Measurements from ENCODE around the gene WDR91.

WDR91 gene

GRCh38 chr7:135211179-135211945, at the start of gene WDR91:
Gene WDR91, minus strand, starts transcription at chr7:135211526. Its CDS starts 24 bp downstream, at chr7:135211502.
- Mint-ChIP-seq H3K36me3 (ENCODE audit: low read depth) (peaks cover 10% of the 10 kb centered on the region), H3K27ac (peak within 1 kb of the TSS; percentile 91 to 98 (median 96)), H3K9me3 (no peaks in the 10 kb centered on the region), H3K4me3 (peak within 1 kb of the TSS; percentile 91 to 100 (median 96)), H3K4me1 (peaks cover 25% of the 10 kb centered on the region), H3K27me3 (ENCODE audit: low read depth) (peaks cover 3% of the 10 kb centered on the region)
- no peak for TF ChIP-seq CTCF (IDR thresholded peaks at IDR 0.05; ENCODE audit: unreplicated experiment in 3 of 3)

GRCh38 chr7:135260470-135260869, 49.1 kb upstream of the WDR91 start:
- Mint-ChIP-seq H3K36me3 (ENCODE audit: low read depth) (no peaks in the 10 kb centered on the region), H3K27ac (peak overlapping the region in 2 of 3 experiments; percentile 37 to 45), H3K27me3 (ENCODE audit: low read depth) (peaks cover 11% of the 10 kb centered on the region), H3K9me3 (peaks cover under 1% of the 10 kb centered on the region), H3K4me3 (no peak overlapping the region), H3K4me1 (peaks cover 21% of the 10 kb centered on the region)
- no peak for TF ChIP-seq CTCF (IDR thresholded peaks at IDR 0.05; ENCODE audit: unreplicated experiment in 3 of 3)

GRCh38 chr7:135259702-135260101, 48.4 kb upstream of the WDR91 start:
- Mint-ChIP-seq H3K9me3 (no peaks in the 10 kb centered on the region), H3K4me3 (no peak overlapping the region), H3K27me3 (ENCODE audit: low read depth) (peaks cover 11% of the 10 kb centered on the region), H3K36me3 (ENCODE audit: low read depth) (no peaks in the 10 kb centered on the region), H3K27ac (no peak overlapping the region), H3K4me1 (peaks cover 25% of the 10 kb centered on the region)
- no peak for TF ChIP-seq CTCF (IDR thresholded peaks at IDR 0.05; ENCODE audit: unreplicated experiment in 3 of 3)

GRCh38 chr7:135258585-135258984, 47.3 kb upstream of the WDR91 start:
- Mint-ChIP-seq H3K4me3 (no peak overlapping the region), H3K9me3 (no peaks in the 10 kb centered on the region), H3K36me3 (ENCODE audit: low read depth) (no peaks in the 10 kb centered on the region), H3K4me1 (peaks cover 32% of the 10 kb centered on the region), H3K27me3 (ENCODE audit: low read depth) (peaks cover 13% of the 10 kb centered on the region), H3K27ac (no peak overlapping the region)
- TF ChIP-seq CTCF (IDR thresholded peaks at IDR 0.05; ENCODE audit: unreplicated experiment in 3 of 3) = no peak

GRCh38 chr7:135257790-135258189, 46.5 kb upstream of the WDR91 start:
- no peak overlapping the region for H3K4me3 Mint-ChIP-seq
- H3K27me3 Mint-ChIP-seq (ENCODE audit: low read depth) = peaks cover 13% of the 10 kb centered on the region
- H3K36me3 Mint-ChIP-seq (ENCODE audit: low read depth) = no peaks in the 10 kb centered on the region
- no peak overlapping the region for H3K27ac Mint-ChIP-seq
- H3K9me3 Mint-ChIP-seq = no peaks in the 10 kb centered on the region
- peaks cover 32% of the 10 kb centered on the region for H3K4me1 Mint-ChIP-seq
- no peak for TF ChIP-seq CTCF (IDR thresholded peaks at IDR 0.05; ENCODE audit: unreplicated experiment in 3 of 3)

Measured in nephron (organoid).